NOMO-1 treated with DMSO at 0.1 percent for 48 hours (cell line): Measurements from ENCODE around the gene TOLLIP.

Experiments
- DNase-seq: peaks from one replicate; lab custom pipeline; 2025; ENCODE audit not compliant: unreplicated experiment; lab: John Stamatoyannopoulos, UW

Gene TOLLIP

GRCh38 chr11:1283906-1284305 is 25.5 kb downstream of the TOLLIP start:
- DNase-seq = no peak

GRCh38 chr11:1283091-1283511 is 26.3 kb downstream of the TOLLIP start:
- no peak for DNase-seq

- no peak for DNase-seq
Observed at GRCh38 chr11:1281974-1282365, 27.5 kb downstream of the TOLLIP start.

GRCh38 chr11:1281326-1281973 is 28.0 kb downstream of the TOLLIP start:
- DNase-seq = no peak

GRCh38 chr11:1280116-1281035 is 29.1 kb downstream of the TOLLIP start:
- DNase-seq = no peak

GRCh38 chr11:1279674-1280055 is 29.8 kb downstream of the TOLLIP start:
- no peak for DNase-seq

GRCh38 chr11:1278766-1279673 is 30.4 kb downstream of the TOLLIP start:
- no peak for DNase-seq

- DNase-seq = no peak
Observed at GRCh38 chr11:1277936-1278512, 31.4 kb downstream of the TOLLIP start.

GRCh38 chr11:1276866-1277615 is 32.4 kb downstream of the TOLLIP start:
- DNase-seq = no peak

- DNase-seq = no peak
Observed at GRCh38 chr11:1276041-1276790, 33.2 kb downstream of the TOLLIP start.

- no peak for DNase-seq
Observed at GRCh38 chr11:1275021-1275420, 34.4 kb downstream of the TOLLIP start.

GRCh38 chr11:1274501-1274900 is 34.9 kb downstream of the TOLLIP start:
- no peak for DNase-seq

- DNase-seq = no peak
Observed at GRCh38 chr11:1272531-1272930, 36.9 kb downstream of the TOLLIP start.

GRCh38 chr11:1271927-1272326 is 37.5 kb downstream of the TOLLIP start:
- DNase-seq = no peak

GRCh38 chr11:1271406-1271805 is 38.0 kb downstream of the TOLLIP start:
- DNase-seq = no peak

GRCh38 chr11:1271002-1271401 is 38.4 kb downstream of the TOLLIP start:
- DNase-seq = no peak

- DNase-seq = no peak
Observed at GRCh38 chr11:1270476-1270875, 39.0 kb downstream of the TOLLIP start.

GRCh38 chr11:1269957-1270356 is 39.5 kb downstream of the TOLLIP start:
- no peak for DNase-seq

- no peak for DNase-seq
Observed at GRCh38 chr11:1267441-1268100, 41.9 kb downstream of the TOLLIP start.
